ENCODE measurements around the gene MATR3. TPM values are rescaled to one million over a fixed set of nuclear protein-coding genes. Genes with fewer than 3 reads are reported as not detected.
A peak's percentile ranks its signal among the peaks of the same experiment; 100 is the strongest.
"Not testable (repeated sequence)": the region's sequence is repeated elsewhere in the genome, so short reads cannot be mapped to it uniquely, and the experiment has no call there.

The MATR3 gene
- total and polyA plus RNA-seq, 2 donors (not counting 1 experiment from before 2014, with no cell fraction given) = 175 to 183 TPM

GRCh38 chr5:139306197-139306596 is 12.7 kb downstream of the MATR3 start:
- Histone ChIP-seq H3K27me3 (ENCODE audit: control insufficient read depth, insufficient read depth, low read length) (no peaks in the 10 kb centered on the region), H3K79me2 (ENCODE audit: control insufficient read depth, insufficient read depth, low read length) (peaks cover 100% of the 10 kb centered on the region), H3K9me3 (ENCODE audit: control insufficient read depth, insufficient read depth, low read depth, low read length) (no peaks in the 10 kb centered on the region), H3K4me3 (replicated peaks in 1 of 4; ENCODE audit: control extremely low read depth in 1 of 4, insufficient read depth in 1 of 4, low read depth in 3 of 4, low read length in 4 of 4) (no peak overlapping the region), H2AFZ (ENCODE audit: low read length) (no peak overlapping the region), H3K9ac (ENCODE audit: insufficient read depth, low read length) (no peak overlapping the region), H3K4me2 (ENCODE audit: extremely low read depth, insufficient read depth, low read length) (no peak overlapping the region), H4K20me1 (ENCODE audit: control insufficient read depth, extremely low read depth, insufficient read depth, low read length) (peaks cover 16% of the 10 kb centered on the region), H3K27ac (ENCODE audit: insufficient read depth, low read length) (no peak overlapping the region), H3K4me1 (ENCODE audit: control insufficient read depth, extremely low read depth, insufficient read depth, low read length) (no peaks in the 10 kb centered on the region), H3K36me3 (ENCODE audit: control insufficient read depth, insufficient read depth, low read length) (no peaks in the 10 kb centered on the region)
- TF ChIP-seq EZH2 (IDR thresholded peaks at IDR 0.05; ENCODE audit: low read length, missing control alignments) (no peak), CTCF (conservative IDR thresholded peaks at IDR 0.05 in 1 of 2, IDR thresholded peaks at IDR 0.05 in 1 of 2; ENCODE audit: low read depth in 1 of 2, low read length in 2 of 2) (no peak)
- DNase-seq (ENCODE audit: low read depth in 2 of 2) = no peak

DNA sequence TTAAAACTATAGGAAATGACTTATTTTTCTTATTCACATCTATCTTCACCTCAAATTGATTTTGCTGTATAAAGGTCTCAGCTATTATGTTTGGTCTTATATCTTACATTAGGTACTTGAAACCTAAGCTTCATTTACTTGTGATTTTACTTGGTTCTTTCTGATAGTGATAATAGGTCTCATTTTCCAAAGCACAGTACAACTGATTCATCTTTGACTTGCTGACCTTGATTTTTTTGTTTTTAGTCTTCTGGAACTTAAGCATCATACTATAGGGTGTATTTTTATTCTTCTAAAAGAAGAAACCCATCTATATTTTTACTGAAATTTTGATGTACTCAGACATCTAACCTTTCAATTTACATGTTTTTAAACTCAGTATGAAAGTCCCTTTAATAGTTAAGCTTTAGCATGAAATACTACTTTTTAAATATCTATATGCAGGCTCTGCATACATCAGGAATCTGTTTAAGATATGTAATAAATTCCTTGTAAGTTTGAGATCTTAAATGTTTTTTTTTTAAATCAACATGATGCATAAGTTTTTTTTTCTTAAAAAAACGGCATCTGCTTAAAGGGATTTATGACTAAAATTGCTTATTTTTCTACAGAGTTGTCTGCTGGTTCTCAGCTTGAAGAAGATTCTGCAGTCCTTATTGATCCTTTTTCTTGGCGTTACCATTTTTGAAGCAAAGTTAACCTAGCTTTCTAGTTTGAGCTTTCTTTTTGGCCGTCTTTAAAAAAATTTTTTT is 13.3 kb downstream of the MATR3 start:
- Histone ChIP-seq H4K20me1 (ENCODE audit: control insufficient read depth, extremely low read depth, insufficient read depth, low read length) (peaks cover 18% of the 10 kb centered on the region), H3K4me1 (ENCODE audit: control insufficient read depth, extremely low read depth, insufficient read depth, low read length) (no peaks in the 10 kb centered on the region)
- DNase-seq (ENCODE audit: low read depth in 2 of 2) = no peak

DNA sequence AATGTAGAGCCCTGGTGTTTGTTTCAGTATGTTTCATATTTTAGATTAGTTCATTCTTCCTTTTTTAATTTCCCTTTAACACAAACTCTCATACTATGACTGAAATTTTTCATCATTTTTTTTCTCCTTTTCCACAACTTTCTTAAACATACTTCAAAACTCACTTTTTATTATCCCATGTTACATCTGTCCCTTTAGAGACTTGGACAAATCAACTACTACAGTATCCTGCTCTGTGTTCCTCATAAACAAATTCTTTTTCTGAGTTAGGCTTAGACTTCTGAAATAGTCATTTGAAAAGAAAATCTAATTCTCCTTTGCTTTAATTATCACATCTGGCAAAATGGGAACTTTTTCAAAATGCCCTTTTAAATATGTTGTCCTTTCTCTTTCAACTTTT is 15.3 kb downstream of the MATR3 start:
- H3K4me3 ChIP-seq (replicated peaks in 1 of 4; ENCODE audit: control extremely low read depth in 1 of 4, insufficient read depth in 1 of 4, low read depth in 3 of 4, low read length in 4 of 4) = no peak overlapping the region
- no peak overlapping the region for H3K4me2 ChIP-seq (ENCODE audit: extremely low read depth, insufficient read depth, low read length)
- no peaks in the 10 kb centered on the region for H3K4me1 ChIP-seq (ENCODE audit: control insufficient read depth, extremely low read depth, insufficient read depth, low read length)
- no peaks in the 10 kb centered on the region for H3K9me3 ChIP-seq (ENCODE audit: control insufficient read depth, insufficient read depth, low read depth, low read length)
- DNase-seq (ENCODE audit: low read depth in 2 of 2) = no peak
- H3K79me2 ChIP-seq (ENCODE audit: control insufficient read depth, insufficient read depth, low read length) = peaks cover 100% of the 10 kb centered on the region
- H4K20me1 ChIP-seq (ENCODE audit: control insufficient read depth, extremely low read depth, insufficient read depth, low read length) = peaks cover 22% of the 10 kb centered on the region
- no peak overlapping the region for H3K27ac ChIP-seq (ENCODE audit: insufficient read depth, low read length)
- no peaks in the 10 kb centered on the region for H3K27me3 ChIP-seq (ENCODE audit: control insufficient read depth, insufficient read depth, low read length)
- H3K36me3 ChIP-seq (ENCODE audit: control insufficient read depth, insufficient read depth, low read length) = no peaks in the 10 kb centered on the region
- no peak overlapping the region for H2AFZ ChIP-seq (ENCODE audit: low read length)
- no peak for TF ChIP-seq EZH2 (IDR thresholded peaks at IDR 0.05; ENCODE audit: low read length, missing control alignments)
- no peak for TF ChIP-seq CTCF (conservative IDR thresholded peaks at IDR 0.05 in 1 of 2, IDR thresholded peaks at IDR 0.05 in 1 of 2; ENCODE audit: low read depth in 1 of 2, low read length in 2 of 2)
- H3K9ac ChIP-seq (ENCODE audit: insufficient read depth, low read length) = no peak overlapping the region

More for the DNA sequence above, 13.3 kb downstream of the MATR3 start:
- no peak overlapping the region for H3K9ac ChIP-seq (ENCODE audit: insufficient read depth, low read length)
- H2AFZ ChIP-seq (ENCODE audit: low read length) = no peak overlapping the region
- H3K79me2 ChIP-seq (ENCODE audit: control insufficient read depth, insufficient read depth, low read length) = peaks cover 100% of the 10 kb centered on the region
- no peaks in the 10 kb centered on the region for H3K36me3 ChIP-seq (ENCODE audit: control insufficient read depth, insufficient read depth, low read length)
- H3K4me2 ChIP-seq (ENCODE audit: extremely low read depth, insufficient read depth, low read length) = no peak overlapping the region
- no peaks in the 10 kb centered on the region for H3K27me3 ChIP-seq (ENCODE audit: control insufficient read depth, insufficient read depth, low read length)
- no peak for TF ChIP-seq EZH2 (IDR thresholded peaks at IDR 0.05; ENCODE audit: low read length, missing control alignments)
- TF ChIP-seq CTCF (conservative IDR thresholded peaks at IDR 0.05 in 1 of 2, IDR thresholded peaks at IDR 0.05 in 1 of 2; ENCODE audit: low read depth in 1 of 2, low read length in 2 of 2) = no peak
- H3K27ac ChIP-seq (ENCODE audit: insufficient read depth, low read length) = no peak overlapping the region
- H3K4me3 ChIP-seq (replicated peaks in 1 of 4; ENCODE audit: control extremely low read depth in 1 of 4, insufficient read depth in 1 of 4, low read depth in 3 of 4, low read length in 4 of 4) = no peak overlapping the region
- no peaks in the 10 kb centered on the region for H3K9me3 ChIP-seq (ENCODE audit: control insufficient read depth, insufficient read depth, low read depth, low read length)

DNA sequence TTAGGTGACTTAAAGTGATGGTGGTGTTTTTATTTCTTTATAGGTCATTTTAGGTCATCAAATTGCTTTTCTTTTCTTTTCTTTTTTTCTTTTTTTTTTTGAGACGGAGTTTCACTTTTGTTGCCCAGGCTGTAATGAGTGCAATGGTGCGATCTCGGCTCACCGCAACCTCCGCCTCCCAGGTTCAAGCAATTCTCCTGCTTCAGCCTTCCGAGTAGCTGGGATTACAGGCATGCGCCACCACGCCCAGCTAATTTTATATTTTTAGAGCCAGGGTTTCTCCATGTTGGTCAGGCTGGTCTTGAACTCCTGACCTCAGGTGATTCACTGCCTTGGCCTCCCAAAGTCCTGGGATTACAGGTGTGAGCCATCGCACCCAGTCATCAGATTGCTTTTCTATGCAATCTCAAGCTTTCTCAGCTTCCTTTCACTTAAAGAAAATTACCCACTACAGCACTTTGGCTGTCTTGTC is 17.2 kb downstream of the MATR3 start:
- H3K4me3 ChIP-seq (replicated peaks in 1 of 4; ENCODE audit: control extremely low read depth in 1 of 4, insufficient read depth in 1 of 4, low read depth in 3 of 4, low read length in 4 of 4); H2AFZ ChIP-seq (ENCODE audit: low read length); H3K9ac ChIP-seq (ENCODE audit: insufficient read depth, low read length); H3K27me3 ChIP-seq (ENCODE audit: control insufficient read depth, insufficient read depth, low read length); H3K36me3 ChIP-seq (ENCODE audit: control insufficient read depth, insufficient read depth, low read length); H3K4me1 ChIP-seq (ENCODE audit: control insufficient read depth, extremely low read depth, insufficient read depth, low read length); H3K9me3 ChIP-seq (ENCODE audit: control insufficient read depth, insufficient read depth, low read depth, low read length): not testable (repeated sequence)
- DNase-seq (ENCODE audit: low read depth in 2 of 2) = peak in 1 of 2 donors; percentile 33
- H3K79me2 ChIP-seq (ENCODE audit: control insufficient read depth, insufficient read depth, low read length) = peaks cover 100% of the 10 kb centered on the region
- peak overlapping the region; percentile 4 for H3K27ac ChIP-seq (ENCODE audit: insufficient read depth, low read length)
- peaks cover 19% of the 10 kb centered on the region for H4K20me1 ChIP-seq (ENCODE audit: control insufficient read depth, extremely low read depth, insufficient read depth, low read length)
- H3K4me2 ChIP-seq (ENCODE audit: extremely low read depth, insufficient read depth, low read length) = peak overlapping the region; percentile 15

Measured in fibroblast of lung (primary cell).